ENCODE results near the gene OCEL1.

DNA sequence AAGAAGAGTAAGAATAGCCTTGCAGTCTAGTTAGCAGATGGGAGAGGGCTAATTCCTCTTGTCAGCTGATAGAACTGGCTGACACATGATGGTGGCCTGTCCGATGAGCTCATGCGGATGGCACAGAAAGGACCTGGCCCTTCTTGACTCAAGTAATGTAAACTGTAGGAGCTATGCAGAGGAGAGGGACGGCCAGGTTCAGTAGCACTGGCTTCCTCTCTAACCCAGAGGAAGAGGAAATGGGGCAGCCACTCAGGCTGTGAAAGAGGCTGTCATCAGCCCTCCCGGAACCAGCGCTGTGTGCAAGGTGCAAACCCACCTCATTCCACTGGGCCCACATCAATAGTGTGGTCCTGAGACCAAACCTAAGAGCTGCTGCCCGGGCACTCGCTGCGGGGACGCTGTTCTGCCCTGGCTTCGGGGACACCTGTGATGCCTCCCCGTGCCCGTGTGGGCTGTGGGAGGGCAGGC, 41.6 kb upstream of the OCEL1 start:
- TF ChIP-seq, protein P1, sequence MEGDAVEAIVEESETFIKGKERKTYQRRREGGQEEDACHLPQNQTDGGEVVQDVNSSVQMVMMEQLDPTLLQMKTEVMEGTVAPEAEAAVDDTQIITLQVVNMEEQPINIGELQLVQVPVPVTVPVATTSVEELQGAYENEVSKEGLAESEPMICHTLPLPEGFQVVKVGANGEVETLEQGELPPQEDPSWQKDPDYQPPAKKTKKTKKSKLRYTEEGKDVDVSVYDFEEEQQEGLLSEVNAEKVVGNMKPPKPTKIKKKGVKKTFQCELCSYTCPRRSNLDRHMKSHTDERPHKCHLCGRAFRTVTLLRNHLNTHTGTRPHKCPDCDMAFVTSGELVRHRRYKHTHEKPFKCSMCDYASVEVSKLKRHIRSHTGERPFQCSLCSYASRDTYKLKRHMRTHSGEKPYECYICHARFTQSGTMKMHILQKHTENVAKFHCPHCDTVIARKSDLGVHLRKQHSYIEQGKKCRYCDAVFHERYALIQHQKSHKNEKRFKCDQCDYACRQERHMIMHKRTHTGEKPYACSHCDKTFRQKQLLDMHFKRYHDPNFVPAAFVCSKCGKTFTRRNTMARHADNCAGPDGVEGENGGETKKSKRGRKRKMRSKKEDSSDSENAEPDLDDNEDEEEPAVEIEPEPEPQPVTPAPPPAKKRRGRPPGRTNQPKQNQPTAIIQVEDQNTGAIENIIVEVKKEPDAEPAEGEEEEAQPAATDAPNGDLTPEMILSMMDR (IDR thresholded peaks at IDR 0.05): no peak
- TF ChIP-seq EZH2 (IDR thresholded peaks at IDR 0.05; ENCODE audit: borderline replicate concordance, insufficient read depth, low read depth, low read length, poor library complexity, severe bottlenecking): no peak

Measured in B cell (primary cell).